MM.1S (cell line): Measurements from ENCODE around the gene YWHAQ.
A peak's percentile ranks its signal among the peaks of the same experiment; 100 is the strongest.

Experiments used
- DNase-seq: peaks from one replicate; pipeline ENCODE4 v3.0.0-alpha.2; 2015
- H2AFZ ChIP-seq: fragments of 300-600 bp; sonication (generic); 2 replicates; pipeline ENCODE4 v1.6.0; 2016; ENCODE audit warnings: antibody characterized with exemption, low read length
- H3F3A ChIP-seq: fragments of 300-600 bp; sonication (generic); 2 replicates; pipeline ENCODE4 v1.6.1; 2016; ENCODE audit warnings: mild to moderate bottlenecking, antibody characterized with exemption, low read length, moderate library complexity, mixed read lengths; ENCODE audit not compliant: insufficient read depth
- H3K27ac ChIP-seq: fragments of 300-600 bp; sonication (generic); 2 replicates; pipeline ENCODE4 v1.5.1; 2016; ENCODE audit warnings: mild to moderate bottlenecking, low read length
- H3K27me3 ChIP-seq: fragments of 300-600 bp; sonication (generic); replicated peaks from 2 replicates; pipeline ENCODE4 v1.6.0; 2016; ENCODE audit warnings: low read length; ENCODE audit not compliant: insufficient read depth
- H3K36me3 ChIP-seq: fragments of 300-600 bp; sonication (generic); replicated peaks from 2 replicates; pipeline ENCODE4 v1.6.1; 2016; ENCODE audit warnings: mild to moderate bottlenecking, low read length, mixed read lengths; ENCODE audit not compliant: insufficient read depth
- H3K4me1 ChIP-seq: fragments of 300-600 bp; sonication (generic); 2 replicates; pipeline ENCODE4 v1.6.1; 2016; ENCODE audit warnings: low read length, mixed read lengths
- H3K4me2 ChIP-seq: fragments of 300-600 bp; sonication (generic); 2 replicates; pipeline ENCODE4 v1.6.0; 2016; ENCODE audit warnings: low read depth, low read length
- H3K4me3 ChIP-seq: fragments of 300-600 bp; sonication (generic); 2 replicates; pipeline ENCODE4 v1.5.1; 2016; ENCODE audit warnings: low read length, mixed read lengths
- H3K79me2 ChIP-seq: fragments of 300-600 bp; sonication (generic); 2 replicates; pipeline ENCODE4 v1.6.1; 2016; ENCODE audit warnings: mixed run types, low read length, mixed read lengths
- H3K9ac ChIP-seq: fragments of 300-600 bp; sonication (generic); 2 replicates; pipeline ENCODE4 v1.6.1; 2016; ENCODE audit warnings: low read length, mixed read lengths
- H3K9me2 ChIP-seq: fragments of 300-600 bp; sonication (generic); replicated peaks from 2 replicates; pipeline ENCODE4 v1.6.1; 2016; ENCODE audit warnings: mild to moderate bottlenecking, low read length, mixed read lengths; ENCODE audit not compliant: insufficient read depth
- H3K9me3 ChIP-seq: fragments of 300-600 bp; sonication (generic); replicated peaks from 2 replicates; pipeline ENCODE4 v1.6.1; 2016; ENCODE audit warnings: mild to moderate bottlenecking, low read length, mixed read lengths; ENCODE audit not compliant: insufficient read depth
- H4K20me1 ChIP-seq: fragments of 300-600 bp; sonication (generic); 2 replicates; pipeline ENCODE4 v1.6.1; 2016; ENCODE audit warnings: mild to moderate bottlenecking, low read length, moderate library complexity, mixed read lengths; ENCODE audit not compliant: insufficient read depth
- EZH2 ChIP-seq: fragments of 300-600 bp; sonication (generic); optimal IDR thresholded peaks from 2 replicates; pipeline ENCODE3; 2017; ENCODE audit warnings: low read depth, mild to moderate bottlenecking, antibody characterized with exemption, low read length, mixed read lengths
- EZH2phosphoT487 ChIP-seq: fragments of 300-600 bp; sonication (generic); IDR thresholded peaks from 2 replicates; pipeline ENCODE4 v1.6.1; 2018; ENCODE audit warnings: antibody characterized with exemption, low read length
- TF ChIP-seq, protein P1 (sequence below): fragments of 300-600 bp; sonication (generic); IDR thresholded peaks from 2 replicates; pipeline ENCODE4 v1.5.1; 2016; ENCODE audit warnings: antibody characterized with exemption, low read length, mixed read lengths

The YWHAQ gene

DNA sequence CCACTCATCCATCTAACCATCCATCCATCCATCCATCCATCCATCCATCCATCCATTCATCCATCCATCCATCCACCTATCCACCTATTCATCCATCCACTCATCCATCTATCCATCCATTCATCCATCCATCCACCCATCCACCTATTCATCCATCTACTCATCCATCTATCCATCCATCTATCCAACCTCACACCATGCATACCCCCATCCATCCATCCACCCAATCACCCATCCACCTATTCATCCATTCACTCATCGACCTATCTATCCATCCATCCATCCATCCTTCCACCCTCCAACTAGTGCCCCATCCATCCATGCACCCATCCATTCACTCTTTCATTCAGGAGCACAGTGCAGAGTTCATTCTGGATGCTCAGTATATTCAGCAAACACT is 21.5 kb upstream of the YWHAQ start:
- TF ChIP-seq EZH2, result no peak
- TF ChIP-seq, protein P1, sequence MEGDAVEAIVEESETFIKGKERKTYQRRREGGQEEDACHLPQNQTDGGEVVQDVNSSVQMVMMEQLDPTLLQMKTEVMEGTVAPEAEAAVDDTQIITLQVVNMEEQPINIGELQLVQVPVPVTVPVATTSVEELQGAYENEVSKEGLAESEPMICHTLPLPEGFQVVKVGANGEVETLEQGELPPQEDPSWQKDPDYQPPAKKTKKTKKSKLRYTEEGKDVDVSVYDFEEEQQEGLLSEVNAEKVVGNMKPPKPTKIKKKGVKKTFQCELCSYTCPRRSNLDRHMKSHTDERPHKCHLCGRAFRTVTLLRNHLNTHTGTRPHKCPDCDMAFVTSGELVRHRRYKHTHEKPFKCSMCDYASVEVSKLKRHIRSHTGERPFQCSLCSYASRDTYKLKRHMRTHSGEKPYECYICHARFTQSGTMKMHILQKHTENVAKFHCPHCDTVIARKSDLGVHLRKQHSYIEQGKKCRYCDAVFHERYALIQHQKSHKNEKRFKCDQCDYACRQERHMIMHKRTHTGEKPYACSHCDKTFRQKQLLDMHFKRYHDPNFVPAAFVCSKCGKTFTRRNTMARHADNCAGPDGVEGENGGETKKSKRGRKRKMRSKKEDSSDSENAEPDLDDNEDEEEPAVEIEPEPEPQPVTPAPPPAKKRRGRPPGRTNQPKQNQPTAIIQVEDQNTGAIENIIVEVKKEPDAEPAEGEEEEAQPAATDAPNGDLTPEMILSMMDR, result no peak
- no peak for TF ChIP-seq EZH2phosphoT487

DNA sequence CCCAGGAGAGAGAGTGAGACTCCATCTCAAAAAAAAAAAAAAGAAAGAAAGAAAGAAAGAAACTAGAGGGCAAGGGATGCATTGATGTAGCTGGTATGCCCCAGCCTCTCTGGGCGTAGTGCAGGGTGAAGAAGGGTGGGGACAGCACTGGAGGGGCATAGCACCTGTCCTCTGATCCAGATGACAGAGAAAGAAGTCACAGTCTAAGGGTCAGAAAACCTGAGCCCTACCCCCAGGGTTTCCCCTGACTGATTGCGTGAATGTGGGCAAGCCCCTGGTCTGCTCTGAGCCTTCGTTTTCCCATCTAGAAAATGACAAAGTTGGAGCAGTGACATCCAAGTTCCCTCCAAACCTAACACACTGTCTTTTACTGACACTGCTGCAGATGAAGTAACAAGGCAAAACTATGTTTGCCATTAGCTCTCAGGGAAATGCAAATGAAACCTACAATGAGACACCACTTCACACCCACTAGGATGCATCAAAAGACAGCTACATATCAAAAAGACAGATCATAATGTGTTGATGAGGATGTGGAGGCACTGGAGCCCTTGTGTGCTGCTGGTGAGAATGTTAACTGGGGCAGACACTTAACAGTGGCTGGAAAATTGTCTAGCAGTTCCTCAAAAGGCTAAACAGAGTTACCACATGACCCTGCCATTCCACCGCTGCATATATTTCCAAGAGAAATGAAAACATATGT is 19.5 kb upstream of the YWHAQ start:
- Histone ChIP-seq H3K79me2 (no peaks in the 10 kb centered on the region), H3K27me3 (no peaks in the 10 kb centered on the region), H3K27ac (no peak overlapping the region), H3K9ac (no peak overlapping the region), H3K9me2 (no peaks in the 10 kb centered on the region), H2AFZ (no peak overlapping the region), H3F3A (peaks cover 20% of the 10 kb centered on the region), H4K20me1 (no peaks in the 10 kb centered on the region), H3K36me3 (no peaks in the 10 kb centered on the region), H3K4me2 (no peak overlapping the region), H3K4me1 (peaks cover 21% of the 10 kb centered on the region), H3K9me3 (no peaks in the 10 kb centered on the region), H3K4me3 (no peak overlapping the region)
- TF ChIP-seq, protein P1, result no peak
- no peak for TF ChIP-seq EZH2
- no peak for TF ChIP-seq EZH2phosphoT487
- DNase-seq, result no peak

More for the DNA sequence above, 21.5 kb upstream of the YWHAQ start:
- no peak overlapping the region for H3K4me2 ChIP-seq
- no peaks in the 10 kb centered on the region for H3K27me3 ChIP-seq
- H3K4me3 ChIP-seq, result no peak overlapping the region
- no peaks in the 10 kb centered on the region for H3K36me3 ChIP-seq
- H3K9me2 ChIP-seq, result no peaks in the 10 kb centered on the region
- no peak overlapping the region for H2AFZ ChIP-seq
- H3F3A ChIP-seq, result peaks cover 20% of the 10 kb centered on the region
- no peaks in the 10 kb centered on the region for H4K20me1 ChIP-seq
- H3K4me1 ChIP-seq, result peaks cover 21% of the 10 kb centered on the region
- H3K27ac ChIP-seq, result no peak overlapping the region
- no peaks in the 10 kb centered on the region for H3K9me3 ChIP-seq
- no peak for DNase-seq
- H3K79me2 ChIP-seq, result no peaks in the 10 kb centered on the region
- no peak overlapping the region for H3K9ac ChIP-seq

DNA sequence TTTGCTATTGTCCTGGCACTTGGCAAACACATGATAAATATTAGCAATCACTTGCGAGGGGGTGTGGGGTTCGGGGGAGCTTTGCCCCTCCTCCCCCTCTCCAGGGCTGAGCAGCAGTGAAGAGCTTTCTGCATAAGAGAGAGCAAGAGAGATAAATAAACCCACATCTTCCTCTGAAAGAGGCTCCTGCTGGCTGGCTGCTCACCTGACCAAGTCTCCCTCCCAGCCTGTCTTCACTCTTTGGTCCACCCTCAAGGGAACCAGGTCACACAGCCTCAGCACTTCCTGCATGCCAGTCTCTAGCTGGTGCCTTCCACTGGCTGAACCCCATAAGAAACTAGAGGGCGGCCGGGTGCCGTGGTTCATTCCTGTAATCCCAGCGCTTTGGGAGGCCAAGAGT is 18.5 kb upstream of the YWHAQ start:
- no peaks in the 10 kb centered on the region for H3K27me3 ChIP-seq
- peak; percentile 77 for DNase-seq

More for the DNA sequence above, 18.5 kb upstream of the YWHAQ start:
- Histone ChIP-seq H4K20me1 (no peaks in the 10 kb centered on the region), H3K4me1 (peaks cover 21% of the 10 kb centered on the region), H3K4me2 (peak overlapping the region; percentile 19), H3F3A (peaks cover 20% of the 10 kb centered on the region), H3K9ac (peak overlapping the region; percentile 8), H2AFZ (peak overlapping the region; percentile 13; the same call in 1 of the 2 replicates), H3K4me3 (no peak overlapping the region), H3K9me3 (no peaks in the 10 kb centered on the region), H3K27ac (peak overlapping the region; percentile 77), H3K36me3 (no peaks in the 10 kb centered on the region), H3K79me2 (no peaks in the 10 kb centered on the region), H3K9me2 (no peaks in the 10 kb centered on the region)
- no peak for TF ChIP-seq EZH2
- no peak for TF ChIP-seq EZH2phosphoT487
- TF ChIP-seq, protein P1, result no peak
